HG03558 (cell line): ENCODE results near the gene SLC7A6.

Source experiments
- ATAC-seq: cut with Tn5 transposase; IDR thresholded peaks from one replicate; pipeline ENCODE4 v1.9.1; 2021; ENCODE audit warnings: moderate number of reproducible peaks; ENCODE audit not compliant: unreplicated experiment; ENCODE audit errors: extremely low read depth

SLC7A6 gene

GRCh38 chr16:68252383-68252782 is 11.9 kb upstream of the SLC7A6 start:
- no peak for ATAC-seq

DNA sequence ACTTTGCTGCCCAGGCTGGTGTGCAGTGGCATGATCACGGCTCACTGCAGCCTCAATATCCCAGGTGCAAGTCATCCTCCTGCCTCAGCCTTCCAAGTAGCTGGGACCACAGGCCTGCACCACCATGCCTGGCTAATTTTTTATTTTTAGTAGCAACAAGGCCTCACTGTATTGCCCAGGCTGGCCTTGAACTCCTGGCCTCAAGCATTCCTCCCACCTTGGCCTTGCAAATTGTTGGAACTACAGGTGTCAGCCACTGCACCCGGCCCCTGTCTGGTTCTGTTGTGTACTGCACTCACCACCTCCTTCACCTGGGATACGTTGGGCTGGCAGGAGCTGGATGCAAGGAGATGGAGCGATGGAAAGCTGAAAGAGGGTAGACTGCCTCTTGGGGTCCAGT is 10.6 kb upstream of the SLC7A6 start:
- ATAC-seq, result no peak

DNA sequence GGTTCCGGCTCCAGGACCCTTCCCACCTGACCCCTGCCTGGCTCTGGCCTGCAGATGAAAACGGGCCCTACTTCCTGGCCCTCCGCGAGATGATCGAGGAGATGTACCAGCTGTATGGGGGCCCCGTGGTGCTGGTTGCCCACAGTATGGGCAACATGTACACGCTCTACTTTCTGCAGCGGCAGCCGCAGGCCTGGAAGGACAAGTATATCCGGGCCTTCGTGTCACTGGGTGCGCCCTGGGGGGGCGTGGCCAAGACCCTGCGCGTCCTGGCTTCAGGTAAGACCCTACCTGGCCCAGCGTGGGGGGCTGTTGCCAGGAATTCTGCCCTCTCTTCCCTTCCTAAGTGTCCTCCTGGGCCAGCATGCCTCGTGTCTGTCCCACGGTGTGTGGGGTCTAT is 8.6 kb upstream of the SLC7A6 start:
- ATAC-seq, result no peak

- no peak for ATAC-seq
Observed at GRCh38 chr16:68257251-68257905, 6.9 kb upstream of the SLC7A6 start.

GRCh38 chr16:68257906-68258800 is 6.2 kb upstream of the SLC7A6 start:
- ATAC-seq, result no peak

DNA sequence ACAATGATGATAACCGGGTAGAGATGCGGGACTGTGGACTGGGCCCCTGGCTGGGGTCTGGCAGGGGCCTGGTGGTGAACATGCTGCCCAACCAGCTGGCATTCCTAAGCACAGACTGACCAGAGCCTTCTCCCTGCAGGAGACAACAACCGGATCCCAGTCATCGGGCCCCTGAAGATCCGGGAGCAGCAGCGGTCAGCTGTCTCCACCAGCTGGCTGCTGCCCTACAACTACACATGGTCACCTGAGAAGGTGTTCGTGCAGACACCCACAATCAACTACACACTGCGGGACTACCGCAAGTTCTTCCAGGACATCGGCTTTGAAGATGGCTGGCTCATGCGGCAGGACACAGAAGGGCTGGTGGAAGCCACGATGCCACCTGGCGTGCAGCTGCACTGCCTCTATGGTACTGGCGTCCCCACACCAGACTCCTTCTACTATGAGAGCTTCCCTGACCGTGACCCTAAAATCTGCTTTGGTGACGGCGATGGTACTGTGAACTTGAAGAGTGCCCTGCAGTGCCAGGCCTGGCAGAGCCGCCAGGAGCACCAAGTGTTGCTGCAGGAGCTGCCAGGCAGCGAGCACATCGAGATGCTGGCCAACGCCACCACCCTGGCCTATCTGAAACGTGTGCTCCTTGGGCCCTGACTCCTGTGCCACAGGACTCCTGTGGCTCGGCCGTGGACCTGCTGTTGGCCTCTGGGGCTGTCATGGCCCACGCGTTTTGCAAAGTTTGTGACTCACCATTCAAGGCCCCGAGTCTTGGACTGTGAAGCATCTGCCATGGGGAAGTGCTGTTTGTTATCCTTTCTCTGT is 5.1 kb upstream of the SLC7A6 start:
- ATAC-seq, result no peak

- ATAC-seq, result no peak
Observed at GRCh38 chr16:68263559-68264127, 683 bp upstream of the SLC7A6 start.

DNA sequence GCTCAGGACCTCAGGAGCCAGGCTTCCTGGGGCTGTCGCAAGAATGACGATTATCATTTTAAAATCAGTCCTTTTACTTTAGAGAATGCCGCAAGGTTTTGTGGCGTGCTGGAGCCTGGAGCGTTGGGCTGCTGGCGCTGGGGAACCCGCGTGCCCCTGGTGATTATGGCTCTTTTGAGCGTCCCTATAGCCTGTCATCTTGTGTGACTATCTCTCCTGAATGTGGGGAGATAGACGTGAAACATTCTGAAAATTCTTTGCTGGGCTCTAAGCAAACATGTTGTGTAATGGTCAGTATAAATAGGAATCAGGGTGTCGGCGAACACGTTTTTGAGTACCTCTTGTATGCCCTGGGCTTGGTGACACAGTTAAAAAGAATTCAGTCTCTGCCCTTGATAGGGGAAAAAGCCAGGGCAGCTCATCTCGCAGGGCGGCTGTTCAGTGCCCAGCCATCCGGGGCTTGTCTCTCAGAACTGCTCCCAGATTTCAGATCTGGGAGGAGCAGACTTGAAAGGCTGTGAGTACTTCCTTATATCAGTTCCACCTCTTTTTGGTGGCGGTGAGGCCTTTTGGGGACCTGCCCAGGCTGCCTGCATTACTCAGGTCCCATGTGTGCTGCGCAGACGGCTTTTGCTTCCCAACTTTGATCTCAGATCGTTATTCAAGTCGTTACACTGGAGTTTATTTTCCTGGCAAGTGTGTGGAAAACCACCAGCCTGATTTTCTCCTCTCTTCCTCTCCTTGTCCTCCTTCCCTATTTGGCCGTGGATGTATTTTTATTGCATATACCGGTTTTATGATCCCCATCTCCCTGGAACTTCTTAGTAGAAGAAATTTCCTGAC is 973 bp downstream of the SLC7A6 start:
- no peak for ATAC-seq

- ATAC-seq, result no peak
Observed at GRCh38 chr16:68267612-68268405, 3.5 kb downstream of the SLC7A6 start.

DNA sequence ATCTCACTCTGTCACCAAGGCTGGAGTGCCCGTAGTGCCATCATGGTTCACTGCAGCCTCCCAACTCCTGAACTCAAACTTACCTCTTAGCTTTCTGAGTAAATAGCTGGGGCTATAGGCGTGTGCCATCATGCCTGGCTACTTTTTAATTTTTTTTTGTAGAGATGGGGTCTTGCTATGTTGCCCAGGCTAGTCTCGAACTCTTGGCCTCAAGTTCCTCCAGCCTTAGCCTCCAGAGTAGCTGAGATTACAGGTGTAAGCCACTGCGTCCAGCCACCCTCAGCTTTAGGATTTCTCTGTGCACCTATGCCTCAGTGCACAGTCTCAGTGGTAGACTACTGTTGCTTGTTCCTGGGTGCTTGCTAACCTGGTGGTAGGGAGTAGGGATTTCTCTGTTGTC is 5.5 kb downstream of the SLC7A6 start:
- ATAC-seq, result no peak

DNA sequence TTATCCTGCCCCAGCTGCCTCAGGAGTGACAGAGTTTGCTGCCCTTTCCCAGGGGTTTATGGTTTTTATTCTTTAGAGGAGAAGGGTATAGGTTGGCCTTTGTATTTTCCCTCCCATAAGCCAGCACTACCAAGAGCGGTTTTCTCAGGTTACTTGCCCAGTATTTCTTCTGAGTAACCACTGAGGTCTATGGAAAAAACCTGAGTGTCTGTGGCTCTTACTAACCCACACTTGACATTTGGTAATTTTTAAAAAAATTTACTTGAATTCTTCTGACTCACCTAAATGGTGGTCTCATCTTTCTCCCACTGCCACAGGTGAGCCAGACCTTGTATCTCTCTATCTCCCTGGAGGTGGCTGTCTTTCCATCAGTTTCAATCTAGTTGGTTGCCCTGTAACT is 6.0 kb downstream of the SLC7A6 start:
- no peak for ATAC-seq

GRCh38 chr16:68272507-68273209 is 8.3 kb downstream of the SLC7A6 start:
- no peak for ATAC-seq

DNA sequence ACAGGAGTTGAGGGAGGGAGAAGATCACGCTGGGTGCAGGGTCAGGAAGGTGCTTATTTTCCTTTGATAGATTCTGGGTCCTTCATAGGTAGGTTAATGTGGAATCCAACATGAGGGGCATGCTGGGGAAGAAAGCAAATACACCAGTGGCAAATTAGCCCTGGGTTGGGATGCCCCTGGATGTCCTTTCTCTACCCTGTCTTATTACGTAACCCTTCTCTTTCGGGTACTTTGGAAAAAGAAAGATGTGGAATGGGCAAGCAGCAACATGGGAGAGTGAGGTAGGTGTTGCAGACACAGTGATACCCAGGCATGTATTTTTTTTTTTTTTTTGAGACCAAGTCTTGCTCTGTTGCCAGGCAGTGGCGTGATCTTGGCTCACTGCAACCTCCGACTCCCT is 9.1 kb downstream of the SLC7A6 start:
- no peak for ATAC-seq

DNA sequence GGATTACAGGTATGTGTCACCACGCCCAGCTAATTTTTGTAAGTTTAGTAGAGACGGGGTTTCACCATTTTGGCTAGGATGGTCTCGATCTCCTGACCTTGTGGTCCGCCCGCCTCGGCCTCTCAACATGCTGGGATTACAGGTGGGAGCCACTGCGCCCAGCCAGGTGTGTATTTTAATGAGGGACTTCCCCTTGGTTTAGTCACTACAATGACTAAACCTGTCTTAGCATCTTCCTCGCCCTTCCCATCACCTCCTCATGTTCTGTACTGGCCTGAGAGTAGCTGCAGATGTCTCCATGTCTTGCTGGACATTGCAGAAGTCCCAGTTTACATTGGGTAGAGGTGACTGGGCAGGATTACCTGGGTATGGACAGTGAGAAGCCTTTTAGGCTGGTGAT is 9.6 kb downstream of the SLC7A6 start:
- ATAC-seq, result no peak

DNA sequence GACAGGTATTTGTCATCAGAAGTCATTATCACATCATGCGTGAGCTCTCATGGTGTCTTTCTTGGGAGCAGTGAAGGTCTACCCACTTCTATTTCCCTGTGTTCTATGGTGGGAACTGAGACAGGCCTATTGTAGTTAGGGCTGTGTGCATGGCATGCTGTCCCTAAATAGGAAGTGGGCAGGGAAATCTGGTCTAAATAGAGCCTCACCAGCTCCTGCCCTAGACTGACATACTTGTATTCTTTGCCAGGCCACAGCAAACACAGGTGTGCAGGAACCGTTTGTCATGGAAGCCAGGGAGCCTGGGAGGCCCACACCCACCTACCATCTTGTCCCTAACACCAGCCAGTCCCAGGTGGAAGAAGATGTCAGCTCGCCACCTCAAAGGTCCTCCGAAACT is 10.1 kb downstream of the SLC7A6 start:
- ATAC-seq, result no peak

DNA sequence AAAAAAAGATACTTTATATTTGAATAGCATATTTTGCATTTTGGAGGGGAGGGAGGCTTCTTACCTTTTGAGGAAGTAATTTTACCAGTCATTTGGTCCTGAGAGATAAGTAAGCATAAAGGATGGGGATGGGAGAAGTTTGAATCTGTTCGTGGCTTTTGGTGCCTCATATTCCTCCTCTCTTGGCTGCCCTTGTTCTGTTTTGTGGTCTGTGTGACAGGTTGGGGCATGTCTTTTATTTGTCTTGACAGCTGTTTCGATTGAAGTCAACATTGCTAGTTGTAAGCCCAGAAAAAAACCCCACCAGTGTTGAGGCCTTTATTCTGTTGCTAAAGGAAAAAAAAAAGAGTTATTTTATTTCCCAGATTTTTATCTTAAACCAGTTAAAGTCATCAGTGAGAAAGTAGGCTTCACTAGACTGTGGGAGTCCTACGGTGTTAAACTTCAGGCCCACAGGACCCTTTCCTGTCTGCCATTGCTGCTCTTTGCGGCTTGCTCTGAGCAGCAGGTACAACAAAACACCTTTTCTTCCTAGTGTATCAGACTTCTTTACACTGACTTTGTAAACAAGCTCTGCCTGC is 11.4 kb downstream of the SLC7A6 start:
- no peak for ATAC-seq

GRCh38 chr16:68276223-68276622 is 11.9 kb downstream of the SLC7A6 start:
- no peak for ATAC-seq
